ENCODE results near the gene CAMKK1. TPM values are rescaled to one million over a fixed set of nuclear protein-coding genes. Genes with fewer than 3 reads are reported as not detected.
A peak's percentile ranks its signal among the peaks of the same experiment; 100 is the strongest.

The CAMKK1 gene
- total and polyA plus RNA-seq, 2 donors from 2014 or later: 2.6 to 6.0 TPM

DNA sequence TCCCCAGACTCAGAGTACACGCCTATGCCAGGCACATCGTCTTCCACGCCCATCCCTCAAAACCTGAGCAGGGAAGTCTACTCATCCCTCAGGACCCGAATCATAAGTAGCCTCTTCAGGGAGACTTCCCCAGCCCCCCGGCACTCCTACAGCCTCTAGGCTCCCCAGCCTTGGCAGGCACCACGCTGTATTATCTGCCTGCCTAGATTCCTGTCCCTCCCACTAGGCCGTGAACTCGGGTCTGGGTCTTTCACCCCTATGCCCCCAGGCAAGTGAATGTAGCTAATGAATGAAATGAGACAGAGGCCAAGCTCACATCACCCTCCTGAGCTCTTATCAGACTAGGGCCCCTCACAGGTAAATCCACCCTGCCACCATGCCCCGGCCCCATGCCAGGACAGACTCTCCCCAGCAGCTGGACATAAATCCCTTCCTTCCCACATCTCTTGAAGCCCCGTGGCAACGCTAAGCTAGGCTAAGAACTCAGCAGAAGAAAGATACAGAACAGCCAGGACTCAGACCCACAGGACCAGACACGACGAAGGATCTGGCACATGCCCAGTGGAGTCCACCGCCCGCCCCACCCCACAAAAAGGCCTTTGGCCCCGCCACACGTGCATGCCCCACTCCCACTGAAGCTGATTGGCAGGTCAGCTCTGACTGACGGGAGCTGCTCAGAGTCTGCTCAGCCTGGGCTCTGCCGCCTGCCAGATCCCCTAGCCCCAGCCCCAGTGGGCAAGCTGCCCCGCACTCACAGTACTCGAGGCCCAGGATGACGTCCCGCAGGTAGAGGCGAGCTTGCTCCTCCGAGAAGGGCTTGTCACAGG is 13.0 kb downstream of the CAMKK1 start:
- Histone ChIP-seq H3K36me3 (ENCODE audit: control insufficient read depth in 2 of 3, insufficient read depth in 3 of 3, low read length in 3 of 3) (no peaks in the 10 kb centered on the region), H3K9me3 (ENCODE audit: control insufficient read depth in 2 of 3, insufficient read depth in 1 of 3, low read length in 3 of 3) (no peaks in the 10 kb centered on the region), H3K9ac (ENCODE audit: low read length in 3 of 3) (no peak overlapping the region), H3K27ac (ENCODE audit: low read depth in 2 of 2, low read length in 2 of 2) (no peak overlapping the region), H3K4me1 (ENCODE audit: control insufficient read depth in 2 of 3, insufficient read depth in 2 of 3, low read depth in 1 of 3, low read length in 3 of 3) (no peaks in the 10 kb centered on the region), H3K27me3 (ENCODE audit: control insufficient read depth, insufficient read depth, low read length) (no peaks in the 10 kb centered on the region), H3K4me3 (ENCODE audit: low read length in 3 of 3) (no peak overlapping the region)
- FAIRE-seq (no peak), DNase-seq (no peak)
- TF ChIP-seq, protein P1, sequence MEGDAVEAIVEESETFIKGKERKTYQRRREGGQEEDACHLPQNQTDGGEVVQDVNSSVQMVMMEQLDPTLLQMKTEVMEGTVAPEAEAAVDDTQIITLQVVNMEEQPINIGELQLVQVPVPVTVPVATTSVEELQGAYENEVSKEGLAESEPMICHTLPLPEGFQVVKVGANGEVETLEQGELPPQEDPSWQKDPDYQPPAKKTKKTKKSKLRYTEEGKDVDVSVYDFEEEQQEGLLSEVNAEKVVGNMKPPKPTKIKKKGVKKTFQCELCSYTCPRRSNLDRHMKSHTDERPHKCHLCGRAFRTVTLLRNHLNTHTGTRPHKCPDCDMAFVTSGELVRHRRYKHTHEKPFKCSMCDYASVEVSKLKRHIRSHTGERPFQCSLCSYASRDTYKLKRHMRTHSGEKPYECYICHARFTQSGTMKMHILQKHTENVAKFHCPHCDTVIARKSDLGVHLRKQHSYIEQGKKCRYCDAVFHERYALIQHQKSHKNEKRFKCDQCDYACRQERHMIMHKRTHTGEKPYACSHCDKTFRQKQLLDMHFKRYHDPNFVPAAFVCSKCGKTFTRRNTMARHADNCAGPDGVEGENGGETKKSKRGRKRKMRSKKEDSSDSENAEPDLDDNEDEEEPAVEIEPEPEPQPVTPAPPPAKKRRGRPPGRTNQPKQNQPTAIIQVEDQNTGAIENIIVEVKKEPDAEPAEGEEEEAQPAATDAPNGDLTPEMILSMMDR (IDR thresholded peaks at IDR 0.05; ENCODE audit: borderline replicate concordance, extremely low read depth, insufficient read depth): no peak
- intact Hi-C loops (cut with DNase I): no loop called here

DNA sequence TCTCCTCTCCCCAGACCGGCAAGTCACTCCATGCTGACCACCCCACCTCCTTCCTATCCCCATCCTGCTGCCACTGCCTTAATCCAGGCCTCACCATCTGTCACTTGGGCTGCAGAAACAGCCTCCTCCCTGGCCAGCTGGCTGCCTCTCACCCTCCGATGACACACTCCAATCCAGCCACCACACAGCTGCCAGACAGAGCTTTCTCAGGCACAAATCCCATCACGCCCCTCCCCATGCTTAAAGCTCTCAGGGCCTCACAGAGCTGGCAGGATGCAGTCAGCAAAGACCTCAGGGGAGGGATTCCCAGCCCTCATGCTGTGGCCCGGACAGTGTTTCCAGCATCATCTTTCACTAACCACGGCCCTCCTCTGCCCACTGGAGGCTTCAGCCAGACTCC is 13.7 kb downstream of the CAMKK1 start:
- FAIRE-seq (no peak), DNase-seq (peak in 1 of 5 donors; percentile 50)
- Histone ChIP-seq H3K36me3 (ENCODE audit: control insufficient read depth in 2 of 3, insufficient read depth in 3 of 3, low read length in 3 of 3) (no peaks in the 10 kb centered on the region), H3K4me3 (ENCODE audit: low read length in 3 of 3) (no peak overlapping the region), H3K9ac (ENCODE audit: low read length in 3 of 3) (no peak overlapping the region), H3K27ac (ENCODE audit: low read depth in 2 of 2, low read length in 2 of 2) (no peak overlapping the region), H3K27me3 (ENCODE audit: control insufficient read depth, insufficient read depth, low read length) (no peaks in the 10 kb centered on the region), H3K4me1 (ENCODE audit: control insufficient read depth in 2 of 3, insufficient read depth in 2 of 3, low read depth in 1 of 3, low read length in 3 of 3) (no peaks in the 10 kb centered on the region), H3K9me3 (ENCODE audit: control insufficient read depth in 2 of 3, insufficient read depth in 1 of 3, low read length in 3 of 3) (no peaks in the 10 kb centered on the region)
- intact Hi-C loops (cut with DNase I): no loop called here
- TF ChIP-seq, protein P1 (IDR thresholded peaks at IDR 0.05; ENCODE audit: borderline replicate concordance, extremely low read depth, insufficient read depth): no peak

DNA sequence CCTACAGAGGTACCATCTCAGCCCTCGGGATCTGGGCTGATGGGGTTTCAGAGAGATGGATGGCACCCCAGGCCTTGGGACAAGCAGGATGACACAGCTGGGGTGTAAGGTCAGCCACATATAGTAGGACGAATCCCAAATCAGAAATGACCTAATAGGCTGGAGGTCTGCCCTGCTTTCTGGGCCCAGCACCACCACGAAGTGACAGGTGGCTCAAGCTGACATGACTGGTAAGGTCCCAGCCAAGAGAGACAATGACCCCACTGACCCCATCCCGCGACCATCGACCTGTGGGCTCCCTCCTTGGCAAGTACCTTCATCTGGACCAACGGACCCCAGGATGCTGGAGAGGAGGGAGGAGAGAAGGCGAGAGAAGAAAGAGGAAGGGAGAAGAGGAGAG is 15.6 kb downstream of the CAMKK1 start:
- no peak overlapping the region for H3K4me3 ChIP-seq (ENCODE audit: low read length in 3 of 3)
- H3K4me1 ChIP-seq (ENCODE audit: control insufficient read depth in 2 of 3, insufficient read depth in 2 of 3, low read depth in 1 of 3, low read length in 3 of 3): no peaks in the 10 kb centered on the region
- no peak for FAIRE-seq
- no peak overlapping the region for H3K9ac ChIP-seq (ENCODE audit: low read length in 3 of 3)
- H3K27ac ChIP-seq (ENCODE audit: low read depth in 2 of 2, low read length in 2 of 2): no peak overlapping the region
- H3K36me3 ChIP-seq (ENCODE audit: control insufficient read depth in 2 of 3, insufficient read depth in 3 of 3, low read length in 3 of 3): no peaks in the 10 kb centered on the region
- no peaks in the 10 kb centered on the region for H3K27me3 ChIP-seq (ENCODE audit: control insufficient read depth, insufficient read depth, low read length)
- DNase-seq: no peak
- intact Hi-C loops (cut with DNase I): no loop called here
- no peaks in the 10 kb centered on the region for H3K9me3 ChIP-seq (ENCODE audit: control insufficient read depth in 2 of 3, insufficient read depth in 1 of 3, low read length in 3 of 3)
- TF ChIP-seq, protein P1 (IDR thresholded peaks at IDR 0.05; ENCODE audit: borderline replicate concordance, extremely low read depth, insufficient read depth): no peak
